Right lobe of liver (tissue), 4 donors: Measurements from ENCODE around the gene ANKRD55.

Experiments
- CTCF ChIP-seq, 4 donors: fragments of 200-600 bp in 3 of 4; fragments of 450-650 bp in 1 of 4; IDR thresholded peaks; one replicate each; pipeline versions ENCODE4 v1.5.1 to v1.8.0; 2016 to 2022; ENCODE audit warnings: antibody characterized with exemption in 4 of 4, mild to moderate bottlenecking in 2 of 4
- POLR2A ChIP-seq: fragments of 450-650 bp; IDR thresholded peaks from one replicate; pipeline ENCODE4 v1.6.1; 2017; ENCODE audit warnings: antibody characterized with exemption, mild to moderate bottlenecking
- donor health status: DM: no; HTN: no; CAD: no.
- donor health status: DM: no; HTN: no; CAD: no.
- donor health status: DM: no; HTN: yes; CAD: no.

GRCh38 chr5:56281489-56282165 is 48.5 kb upstream of the ANKRD55 start:
- no peak for TF ChIP-seq POLR2A
- TF ChIP-seq CTCF (IDR thresholded peaks at IDR 0.05), result no peak
